RWPE2 (cell line): ENCODE data around the gene ZNF518B.

Source experiments
- ATAC-seq: fragments of 200-7000 bp; cut with Tn5 transposase; 3 replicates; pipeline ENCODE4 v1.9.1; 2021; ENCODE audit warnings: low read depth
- DNase-seq: peaks from one replicate; pipeline ENCODE4 v3.0.0-alpha.2; 2020; ENCODE audit warnings: low spot score
- H3K27ac ChIP-seq: fragments of 450-650 bp; 2 replicates; pipeline ENCODE4 v1.5.1; 2017; ENCODE audit warnings: mild to moderate bottlenecking; ENCODE audit not compliant: poor library complexity, severe bottlenecking
- H3K27me3 ChIP-seq: fragments of 250-450 bp; sonication (Bioruptor Pico); 2 replicates; pipeline ENCODE4 v1.5.1; 2021; ENCODE audit warnings: mild to moderate bottlenecking, moderate library complexity; ENCODE audit not compliant: insufficient read depth, poor library complexity, severe bottlenecking
- H3K36me3 ChIP-seq: fragments of 250-450 bp; sonication (Bioruptor Pico); 2 replicates; pipeline ENCODE4 v1.5.1; 2020; ENCODE audit warnings: low read depth, mild to moderate bottlenecking, moderate library complexity
- H3K4me1 ChIP-seq: fragments of 250-450 bp; sonication (Bioruptor Pico); 2 replicates; pipeline ENCODE4 v1.5.1; 2021; ENCODE audit warnings: mild to moderate bottlenecking, moderate library complexity; ENCODE audit not compliant: insufficient read depth, poor library complexity, severe bottlenecking
- H3K4me3 ChIP-seq: fragments of 250-450 bp; sonication (Bioruptor Pico); 2 replicates; pipeline ENCODE4 v1.5.1; 2021; ENCODE audit warnings: mild to moderate bottlenecking, moderate library complexity; ENCODE audit not compliant: severe bottlenecking
- H3K9me3 ChIP-seq: fragments of 250-450 bp; sonication (Bioruptor Pico); 2 replicates; pipeline ENCODE4 v1.5.1; 2021; ENCODE audit warnings: mild to moderate bottlenecking, moderate library complexity; ENCODE audit not compliant: severe bottlenecking
- TF ChIP-seq, protein P1 (sequence below): fragments of 450-650 bp; IDR thresholded peaks from one replicate; pipeline ENCODE4 v1.5.1; 2017; ENCODE audit warnings: mild to moderate bottlenecking, moderate library complexity; ENCODE audit not compliant: poor library complexity, severe bottlenecking

ZNF518B gene

DNA sequence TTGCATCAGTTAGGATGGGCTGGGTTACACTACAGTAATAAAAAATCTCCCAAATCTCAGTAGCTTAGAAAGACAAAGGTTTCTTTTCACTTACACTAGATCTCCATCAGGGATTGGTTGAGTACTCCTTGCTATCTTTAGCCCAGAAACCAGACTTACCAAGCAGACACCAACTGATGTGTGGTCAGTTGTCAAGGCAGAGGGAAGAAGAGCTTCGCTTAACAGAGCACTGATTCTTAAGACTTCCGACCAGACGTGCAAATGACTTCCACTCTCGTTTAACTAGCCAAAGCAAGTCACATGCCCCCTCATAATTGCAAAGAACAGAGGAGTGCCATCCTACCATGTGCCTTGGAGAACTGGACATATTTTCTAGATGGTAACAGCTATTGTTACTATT is 5.7 kb upstream of the ZNF518B start:
- no peak for DNase-seq
- Histone ChIP-seq H3K27me3 (no peaks in the 10 kb centered on the region), H3K4me1 (no peaks in the 10 kb centered on the region), H3K4me3 (no peak overlapping the region), H3K9me3 (no peaks in the 10 kb centered on the region), H3K36me3 (no peaks in the 10 kb centered on the region), H3K27ac (no peak overlapping the region)
- TF ChIP-seq, protein P1, sequence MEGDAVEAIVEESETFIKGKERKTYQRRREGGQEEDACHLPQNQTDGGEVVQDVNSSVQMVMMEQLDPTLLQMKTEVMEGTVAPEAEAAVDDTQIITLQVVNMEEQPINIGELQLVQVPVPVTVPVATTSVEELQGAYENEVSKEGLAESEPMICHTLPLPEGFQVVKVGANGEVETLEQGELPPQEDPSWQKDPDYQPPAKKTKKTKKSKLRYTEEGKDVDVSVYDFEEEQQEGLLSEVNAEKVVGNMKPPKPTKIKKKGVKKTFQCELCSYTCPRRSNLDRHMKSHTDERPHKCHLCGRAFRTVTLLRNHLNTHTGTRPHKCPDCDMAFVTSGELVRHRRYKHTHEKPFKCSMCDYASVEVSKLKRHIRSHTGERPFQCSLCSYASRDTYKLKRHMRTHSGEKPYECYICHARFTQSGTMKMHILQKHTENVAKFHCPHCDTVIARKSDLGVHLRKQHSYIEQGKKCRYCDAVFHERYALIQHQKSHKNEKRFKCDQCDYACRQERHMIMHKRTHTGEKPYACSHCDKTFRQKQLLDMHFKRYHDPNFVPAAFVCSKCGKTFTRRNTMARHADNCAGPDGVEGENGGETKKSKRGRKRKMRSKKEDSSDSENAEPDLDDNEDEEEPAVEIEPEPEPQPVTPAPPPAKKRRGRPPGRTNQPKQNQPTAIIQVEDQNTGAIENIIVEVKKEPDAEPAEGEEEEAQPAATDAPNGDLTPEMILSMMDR = no peak
- no peak for ATAC-seq

DNA sequence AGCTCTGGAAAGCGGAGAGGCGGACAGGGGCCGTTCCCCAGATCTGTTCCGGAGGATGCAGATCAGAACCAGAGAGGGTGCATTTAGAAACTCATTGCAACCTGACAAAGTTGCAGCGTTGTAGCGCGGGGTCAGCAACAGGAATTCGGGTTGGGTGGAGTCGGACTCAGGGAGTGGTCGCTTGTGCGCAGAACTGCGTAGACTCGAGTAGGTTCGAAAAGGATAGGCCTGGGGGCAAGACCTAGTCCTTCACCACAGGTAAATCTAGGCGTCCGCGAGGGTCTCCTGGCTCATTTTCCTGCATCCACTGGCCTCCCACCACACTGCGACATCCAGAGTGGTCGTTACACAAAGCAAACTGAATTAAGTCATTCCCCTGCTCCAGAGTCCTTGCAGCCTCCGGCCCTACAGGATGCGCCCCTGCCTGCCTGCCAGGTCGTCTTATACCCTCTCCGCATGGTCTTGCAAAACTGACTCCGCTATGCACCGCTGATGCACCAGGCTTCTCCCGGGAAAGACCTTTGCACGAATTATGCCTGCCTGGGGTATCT is 4.7 kb upstream of the ZNF518B start:
- TF ChIP-seq, protein P1 = no peak
- no peak overlapping the region for H3K27ac ChIP-seq
- no peak overlapping the region for H3K4me3 ChIP-seq
- no peaks in the 10 kb centered on the region for H3K4me1 ChIP-seq
- H3K27me3 ChIP-seq = no peaks in the 10 kb centered on the region
- no peaks in the 10 kb centered on the region for H3K9me3 ChIP-seq
- ATAC-seq = no peak
- no peak for DNase-seq
- H3K36me3 ChIP-seq = no peaks in the 10 kb centered on the region

DNA sequence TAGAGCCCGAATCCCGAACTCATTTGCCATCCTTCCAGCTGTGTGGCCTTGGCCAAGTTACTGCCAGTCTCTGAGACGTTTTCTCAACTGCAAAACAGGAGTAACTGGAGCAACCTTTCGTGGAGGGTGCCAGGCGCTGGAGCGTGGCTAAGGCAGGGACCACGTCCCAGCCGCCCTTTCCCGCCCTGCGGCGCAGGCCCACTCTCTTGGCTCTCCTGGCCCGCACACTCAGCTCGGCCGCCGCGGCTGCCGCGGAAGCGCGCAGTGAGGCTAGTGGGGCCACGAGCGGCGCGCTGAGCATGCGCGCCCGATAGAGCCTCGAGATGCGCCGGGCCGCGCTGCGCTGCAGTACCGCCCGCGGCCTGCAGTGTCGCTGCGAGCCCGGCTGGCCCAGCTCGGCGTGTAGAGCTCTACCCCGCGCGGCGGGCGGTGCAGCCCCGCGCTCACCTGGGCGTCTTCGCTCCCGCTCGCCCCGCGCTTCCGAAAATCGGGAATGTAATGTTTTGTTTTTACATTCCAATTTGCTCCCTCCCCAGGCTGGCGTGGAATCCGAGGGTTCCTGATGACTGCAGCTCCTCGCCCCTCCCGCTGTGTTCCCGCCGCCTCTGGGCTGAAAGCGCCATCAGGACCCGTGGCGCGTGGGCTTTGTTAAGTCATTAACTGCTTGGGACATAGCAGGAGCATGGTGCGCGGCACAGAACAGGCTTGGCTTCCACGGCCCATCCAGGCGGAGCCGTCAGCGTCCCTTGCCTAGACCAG is 4.0 kb upstream of the ZNF518B start:
- no peaks in the 10 kb centered on the region for H3K36me3 ChIP-seq
- no peaks in the 10 kb centered on the region for H3K4me1 ChIP-seq
- H3K9me3 ChIP-seq = no peaks in the 10 kb centered on the region
- no peak for DNase-seq
- H3K4me3 ChIP-seq = peak overlapping the region; percentile 24
- no peak overlapping the region for H3K27ac ChIP-seq
- TF ChIP-seq, protein P1 = peak; percentile 82
- ATAC-seq = peak; percentile 70
- H3K27me3 ChIP-seq = no peaks in the 10 kb centered on the region

DNA sequence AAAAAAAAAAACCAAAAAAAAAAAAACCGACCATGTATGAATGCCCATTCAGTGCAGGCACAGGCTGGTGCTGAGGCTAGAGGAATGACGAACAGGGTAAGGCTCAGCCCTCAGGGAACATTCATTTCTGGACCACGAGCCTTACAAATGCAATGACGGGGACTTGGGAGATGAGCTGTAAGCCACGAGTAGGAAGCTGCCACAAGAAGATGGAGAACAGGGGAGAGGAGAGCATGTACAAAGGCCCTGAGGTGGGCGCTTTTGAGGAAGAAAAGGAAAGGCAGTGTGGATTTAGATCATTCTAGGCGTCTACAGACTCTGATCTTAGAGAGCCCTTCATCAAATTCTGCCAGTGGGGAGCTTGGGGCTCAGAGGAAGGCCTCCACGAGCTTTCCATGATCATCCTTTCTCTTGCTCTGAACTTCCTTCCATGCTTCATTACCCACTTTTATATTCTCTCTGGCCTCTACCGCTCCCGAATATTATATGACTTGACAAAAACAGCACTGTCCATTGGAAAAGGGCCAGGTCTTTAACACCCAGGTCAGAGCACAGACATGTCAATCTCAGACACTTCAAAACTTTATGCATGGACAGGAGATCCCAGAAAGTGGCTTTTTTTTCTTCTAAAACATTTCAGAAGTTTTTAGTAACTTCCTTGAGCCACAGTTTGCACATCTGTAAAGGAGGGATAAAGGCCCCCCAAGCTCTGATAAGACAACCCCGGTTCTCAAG is 3.3 kb upstream of the ZNF518B start:
- no peaks in the 10 kb centered on the region for H3K36me3 ChIP-seq
- ATAC-seq (no peak), DNase-seq (no peak)
- H3K27me3 ChIP-seq = no peaks in the 10 kb centered on the region
- TF ChIP-seq, protein P1 = no peak
- H3K4me1 ChIP-seq = peaks cover 5% of the 10 kb centered on the region
- H3K4me3 ChIP-seq = no peak overlapping the region
- no peaks in the 10 kb centered on the region for H3K9me3 ChIP-seq
- no peak overlapping the region for H3K27ac ChIP-seq
